Mesodermal cell (in vitro differentiated cells): ENCODE measurements around the gene CCL22.

Experiments used
- H3K27ac ChIP-seq: 2 replicates; pipeline ENCODE4 v1.7.0; 2013; ENCODE audit warnings: mild to moderate bottlenecking, low read depth, low read length, moderate library complexity; ENCODE audit not compliant: severe bottlenecking
- H3K36me3 ChIP-seq: 2 replicates; pipeline ENCODE4 v1.7.1; 2013; ENCODE audit warnings: mild to moderate bottlenecking, low read length, moderate library complexity; ENCODE audit not compliant: control insufficient read depth, insufficient read depth
- H3K4me1 ChIP-seq: one replicate; pipeline ENCODE4 v1.7.1; 2013; ENCODE audit warnings: mild to moderate bottlenecking, low read length; ENCODE audit not compliant: insufficient read depth, control insufficient read depth, poor library complexity, severe bottlenecking
- H3K4me3 ChIP-seq: 2 replicates; pipeline ENCODE4 v1.7.0; 2013; ENCODE audit warnings: low read length, control low read depth, mild to moderate bottlenecking; ENCODE audit not compliant: insufficient read depth, poor library complexity, severe bottlenecking; ENCODE audit errors: extremely low read depth
- H3K9me3 ChIP-seq: 2 replicates; pipeline ENCODE4 v1.7.1; 2013; ENCODE audit warnings: mild to moderate bottlenecking, low read length, moderate library complexity; ENCODE audit not compliant: control insufficient read depth
- WGBS, 2 experiments: methylation state at CpG; one replicate each; pipeline ENCODE4 v1.1.5; 2013; ENCODE audit warnings: missing lambda C conversion rate in 2 of 2; ENCODE audit not compliant: insufficient coverage in 2 of 2; 5-methylcytosine and 5-hydroxymethylcytosine counted together

The CCL22 gene

DNA sequence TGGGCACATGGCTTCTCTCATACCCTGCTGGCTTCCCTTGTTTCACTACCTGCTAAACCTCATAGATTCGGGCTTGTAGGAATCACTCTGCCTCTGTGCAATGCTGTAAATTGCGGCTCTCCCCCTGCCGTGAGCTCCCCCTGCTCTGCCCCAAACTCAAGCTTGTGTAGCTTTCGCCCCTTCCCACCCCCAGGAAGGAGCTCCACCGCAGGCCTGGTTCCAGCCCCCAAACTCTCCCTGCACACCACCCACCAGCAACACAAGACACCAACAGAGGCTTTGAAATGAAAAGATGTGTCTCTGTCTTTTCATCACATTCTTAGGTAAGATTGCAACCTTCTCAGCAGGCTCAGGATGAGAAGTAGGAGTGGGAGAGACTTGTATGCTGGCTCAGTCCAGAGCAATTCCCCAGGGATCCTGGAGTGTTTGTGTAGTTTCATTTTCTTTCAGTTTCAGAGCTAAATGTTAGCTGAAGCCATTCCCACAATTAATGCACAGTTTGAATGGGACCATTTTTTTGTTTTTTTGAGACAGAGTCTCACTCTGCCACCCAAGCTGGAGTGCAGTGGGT, 27.9 kb downstream of the CCL22 start:
- Histone ChIP-seq H3K4me1 (peaks cover 12% of the 10 kb centered on the region), H3K27ac (no peak overlapping the region), H3K9me3 (no peaks in the 10 kb centered on the region), H3K4me3 (no peak overlapping the region), H3K36me3 (no peaks in the 10 kb centered on the region)
- 63 to 84% methylated on average over 1 to 4 of the region's 5 CpGs for WGBS, 2 experiments

DNA sequence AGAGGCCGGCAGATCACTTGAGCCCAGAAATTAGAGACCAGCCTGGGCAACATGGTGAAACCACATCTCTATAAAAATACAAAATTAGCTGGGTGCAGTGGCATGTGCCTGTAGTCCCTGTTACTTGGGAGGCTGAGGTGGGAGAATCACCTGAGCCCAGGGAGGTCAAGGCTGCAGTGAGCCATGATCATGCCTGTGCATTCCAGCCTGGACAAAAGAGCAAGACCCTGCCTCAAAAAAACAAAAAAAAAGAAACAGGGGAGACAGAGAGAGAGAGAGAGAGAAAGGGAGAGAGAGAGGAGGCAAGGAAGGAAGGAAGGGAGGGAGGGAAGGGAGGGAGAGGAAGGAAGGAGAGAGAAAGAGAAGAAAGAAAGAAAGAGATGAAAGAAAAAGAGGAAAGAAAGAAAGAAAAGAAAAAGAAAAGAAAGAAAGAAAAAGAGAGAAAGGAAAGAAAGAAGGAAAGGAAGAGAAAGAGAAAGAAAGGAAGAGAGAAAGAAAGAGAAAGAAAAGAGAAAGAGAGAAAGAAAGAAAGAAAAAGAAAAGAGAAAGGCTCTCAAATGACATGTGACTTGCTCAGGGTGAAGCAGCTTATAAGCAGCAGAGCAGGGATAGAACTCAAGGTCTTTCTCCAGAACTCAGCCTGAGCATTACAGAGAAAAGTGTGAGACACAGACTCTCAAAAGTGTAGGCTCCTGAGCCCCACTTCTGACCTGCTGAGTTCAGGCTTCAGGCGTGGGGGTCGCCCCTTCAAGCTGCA, 29.2 kb downstream of the CCL22 start:
- H3K36me3 ChIP-seq, result no peaks in the 10 kb centered on the region
- no peak overlapping the region for H3K27ac ChIP-seq
- no peaks in the 10 kb centered on the region for H3K9me3 ChIP-seq
- H3K4me3 ChIP-seq, result no peak overlapping the region
- 76 to 79% methylated on average over 3 of the region's 3 CpGs for WGBS, 2 experiments
- peaks cover 12% of the 10 kb centered on the region for H3K4me1 ChIP-seq

DNA sequence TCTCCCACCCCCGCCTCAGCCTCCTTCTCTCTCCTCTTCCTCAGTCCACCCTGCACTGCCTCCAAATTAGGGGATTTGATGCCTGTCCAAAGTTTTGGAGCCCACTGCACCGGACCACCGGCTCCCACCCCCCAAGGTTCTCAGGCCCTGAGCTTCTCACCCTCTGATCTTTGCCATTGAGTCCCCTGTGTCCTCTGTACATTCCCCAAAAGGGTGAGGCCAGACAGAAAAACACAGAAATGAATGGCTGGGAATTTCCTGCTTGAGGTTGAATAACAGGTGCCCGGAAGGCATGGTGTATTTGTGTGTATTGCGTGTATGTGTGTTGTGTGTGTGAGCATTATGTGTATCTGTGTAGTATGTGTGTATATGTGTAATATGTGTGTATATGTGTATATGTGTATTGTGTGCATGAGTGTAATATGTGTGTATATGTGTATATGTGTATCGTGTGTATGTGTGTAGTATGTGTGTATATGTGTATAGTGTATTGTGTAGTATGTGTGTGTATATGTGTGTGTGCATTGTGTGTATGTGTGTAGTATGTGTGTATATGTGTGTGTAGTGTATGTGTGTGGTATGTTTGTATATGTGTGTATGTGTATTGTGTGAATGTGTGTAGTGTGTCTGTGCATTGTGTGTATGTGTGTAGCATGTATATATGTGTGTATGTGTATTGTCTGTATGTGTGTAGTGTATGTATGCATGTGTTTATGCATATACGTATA, 29.9 kb downstream of the CCL22 start:
- Histone ChIP-seq H3K9me3 (no peaks in the 10 kb centered on the region), H3K4me1 (peaks cover 9% of the 10 kb centered on the region)
- WGBS, 2 experiments, result 92 to 93% methylated on average over 4 to 6 of the region's 7 CpGs

DNA sequence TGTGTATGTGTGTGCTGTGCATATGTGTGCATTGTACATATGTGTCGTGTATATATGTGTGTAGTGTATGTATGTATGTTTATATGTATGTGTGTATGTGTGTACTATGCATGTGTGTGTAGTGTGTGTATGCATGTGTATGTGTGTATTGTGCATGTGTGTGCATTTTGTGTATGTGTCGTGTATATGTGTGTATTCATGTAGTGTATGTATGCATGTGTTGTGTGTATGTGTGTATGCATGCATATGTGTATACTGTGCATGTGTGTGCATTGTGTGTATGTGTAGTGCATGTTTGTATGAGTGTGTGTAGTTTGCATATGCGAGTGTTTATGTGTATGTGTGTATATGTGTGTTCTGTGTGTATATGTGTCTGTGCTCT, 30.5 kb downstream of the CCL22 start:
- H3K4me3 ChIP-seq, result no peak overlapping the region
- H3K9me3 ChIP-seq, result no peaks in the 10 kb centered on the region
- no peak overlapping the region for H3K27ac ChIP-seq
- 80 to 81% methylated on average over 3 of the region's 3 CpGs for WGBS, 2 experiments
- no peaks in the 10 kb centered on the region for H3K36me3 ChIP-seq
- H3K4me1 ChIP-seq, result peaks cover 4% of the 10 kb centered on the region

More for the DNA sequence above, 29.9 kb downstream of the CCL22 start:
- H3K4me3 ChIP-seq, result no peak overlapping the region
- H3K27ac ChIP-seq, result no peak overlapping the region
- no peaks in the 10 kb centered on the region for H3K36me3 ChIP-seq

DNA sequence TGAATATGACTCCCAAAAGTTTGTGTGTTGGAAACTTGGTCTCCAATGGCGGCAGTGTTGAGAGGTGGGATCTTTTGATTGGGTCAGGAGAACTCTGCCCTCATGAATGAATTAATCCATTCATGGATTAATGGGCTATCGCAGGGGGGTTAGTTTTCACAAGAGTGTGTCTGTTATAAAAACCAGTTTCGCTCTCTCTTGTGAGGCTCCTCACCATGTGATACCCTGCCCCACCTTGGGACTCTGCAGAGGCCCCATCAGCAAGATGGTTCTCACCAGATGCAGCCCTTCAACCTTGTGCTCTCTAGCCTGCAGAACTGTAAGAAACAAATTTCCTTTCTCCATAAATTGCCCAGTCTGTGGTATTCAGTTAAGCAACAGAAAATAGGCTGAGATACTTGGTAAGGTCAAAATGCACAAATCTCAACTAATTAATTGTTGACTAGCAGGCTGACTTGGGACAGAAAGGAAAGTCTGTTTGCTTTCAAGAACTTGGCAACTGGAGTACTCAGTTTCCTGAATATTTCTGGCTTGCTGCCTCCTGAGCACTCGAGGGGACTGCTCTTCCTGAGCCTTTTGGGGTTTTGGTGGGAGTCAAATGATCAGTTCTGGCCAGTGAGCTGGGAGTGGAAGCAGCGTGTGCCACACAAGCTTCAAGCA, 32.2 kb downstream of the CCL22 start:
- Histone ChIP-seq H3K4me1 (no peaks in the 10 kb centered on the region), H3K4me3 (no peak overlapping the region), H3K9me3 (no peaks in the 10 kb centered on the region), H3K27ac (no peak overlapping the region), H3K36me3 (no peaks in the 10 kb centered on the region)
- 87 to 93% methylated on average over 5 of the region's 5 CpGs for WGBS, 2 experiments

DNA sequence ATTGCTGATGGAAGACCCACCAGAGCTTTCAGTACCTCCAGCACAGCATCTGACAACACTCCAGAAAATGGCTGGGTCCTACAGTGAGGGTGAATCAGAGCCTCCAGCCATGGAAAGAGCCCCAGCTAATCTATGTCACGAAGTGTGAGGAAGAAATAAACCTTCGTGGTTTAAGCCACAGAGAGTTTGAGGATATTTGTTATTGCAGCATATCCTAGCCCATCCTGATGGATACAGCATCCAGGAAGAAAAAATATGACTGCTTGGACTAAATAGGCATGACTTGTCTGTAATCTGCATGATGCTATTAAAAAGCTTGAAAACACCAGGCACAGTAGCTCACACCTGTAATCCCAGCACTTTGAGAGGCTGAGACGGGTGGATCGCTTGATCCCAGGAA, 32.7 kb downstream of the CCL22 start:
- WGBS, 2 experiments, result 75 to 90% methylated on average over 4 of the region's 4 CpGs
- no peaks in the 10 kb centered on the region for H3K9me3 ChIP-seq
- H3K27ac ChIP-seq, result no peak overlapping the region
- H3K36me3 ChIP-seq, result no peaks in the 10 kb centered on the region
- no peak overlapping the region for H3K4me3 ChIP-seq
- H3K4me1 ChIP-seq, result no peaks in the 10 kb centered on the region

DNA sequence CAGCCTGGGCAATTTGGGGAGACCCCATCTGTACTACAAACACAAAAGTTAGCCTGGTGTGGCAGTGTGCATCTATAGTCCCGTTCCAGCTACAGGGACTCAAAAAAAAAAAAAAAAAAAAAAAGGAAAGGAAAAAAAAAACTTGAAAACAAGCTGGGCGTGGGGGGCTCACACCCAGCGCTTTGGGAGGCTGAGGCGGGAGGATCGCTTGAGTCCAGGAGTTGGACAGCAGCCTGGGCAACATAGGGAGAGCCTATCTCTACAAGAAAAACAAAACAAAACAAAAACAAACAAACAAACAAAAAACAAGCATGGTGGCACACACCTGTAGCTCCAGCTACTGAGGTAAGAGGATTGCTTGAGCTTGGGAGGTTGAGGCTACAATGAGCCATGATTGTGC, 33.1 kb downstream of the CCL22 start:
- Histone ChIP-seq H3K4me1 (no peaks in the 10 kb centered on the region), H3K9me3 (no peaks in the 10 kb centered on the region), H3K36me3 (no peaks in the 10 kb centered on the region), H3K27ac (no peak overlapping the region), H3K4me3 (no peak overlapping the region)
- 100% methylated on average over 3 of the region's 5 CpGs; no CpG with 5 or more reads in 1 of the 2 experiments for WGBS, 2 experiments

DNA sequence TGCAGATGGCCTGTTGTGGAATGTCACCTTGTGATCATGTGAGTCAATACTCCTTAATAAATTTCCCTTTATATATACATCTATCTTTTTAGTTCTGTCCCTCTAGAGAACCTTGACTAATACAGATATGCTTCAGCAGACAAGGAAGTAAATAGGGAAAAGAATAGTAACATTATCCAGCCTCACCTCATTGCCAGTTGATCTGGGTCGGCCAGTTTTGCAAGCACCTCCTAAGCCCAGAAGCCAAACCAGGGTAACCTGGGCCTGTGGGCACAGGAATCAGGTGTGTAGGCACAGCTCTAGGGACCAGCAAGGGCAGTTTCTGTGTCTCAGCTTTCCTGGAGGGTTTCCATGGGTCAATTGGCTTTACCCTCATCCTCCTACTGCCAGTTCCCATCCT, 34.1 kb downstream of the CCL22 start:
- H3K4me3 ChIP-seq, result no peak overlapping the region
- H3K9me3 ChIP-seq, result no peaks in the 10 kb centered on the region
- H3K27ac ChIP-seq, result no peak overlapping the region
- H3K4me1 ChIP-seq, result no peaks in the 10 kb centered on the region
- 71 to 78% methylated on average over 1 of the region's 1 CpG for WGBS, 2 experiments
- H3K36me3 ChIP-seq, result no peaks in the 10 kb centered on the region

DNA sequence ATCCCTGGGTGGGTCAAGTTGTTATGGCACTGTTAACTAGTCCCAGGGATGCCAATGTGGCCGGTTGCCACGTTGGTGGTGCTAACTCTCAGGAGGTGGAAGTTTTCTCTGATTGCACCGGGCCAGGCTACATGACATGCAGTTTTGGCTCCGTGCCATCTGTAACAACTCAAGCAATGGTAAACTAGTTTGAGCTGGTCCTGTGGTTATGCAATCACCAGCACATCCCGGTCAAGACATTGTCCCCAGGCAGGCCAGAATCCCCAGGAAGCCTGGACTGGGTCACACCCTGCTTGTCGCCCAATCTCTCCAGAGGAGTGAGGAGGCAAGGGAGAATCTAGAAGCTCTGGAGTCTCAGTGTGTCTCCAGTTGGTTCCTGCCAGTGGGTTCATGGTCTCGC, 35.9 kb downstream of the CCL22 start:
- Histone ChIP-seq H3K9me3 (no peaks in the 10 kb centered on the region), H3K4me3 (no peak overlapping the region), H3K4me1 (no peaks in the 10 kb centered on the region), H3K27ac (no peak overlapping the region), H3K36me3 (no peaks in the 10 kb centered on the region)
- WGBS, 2 experiments, result 88% methylated on average over 6 to 7 of the region's 7 CpGs

DNA sequence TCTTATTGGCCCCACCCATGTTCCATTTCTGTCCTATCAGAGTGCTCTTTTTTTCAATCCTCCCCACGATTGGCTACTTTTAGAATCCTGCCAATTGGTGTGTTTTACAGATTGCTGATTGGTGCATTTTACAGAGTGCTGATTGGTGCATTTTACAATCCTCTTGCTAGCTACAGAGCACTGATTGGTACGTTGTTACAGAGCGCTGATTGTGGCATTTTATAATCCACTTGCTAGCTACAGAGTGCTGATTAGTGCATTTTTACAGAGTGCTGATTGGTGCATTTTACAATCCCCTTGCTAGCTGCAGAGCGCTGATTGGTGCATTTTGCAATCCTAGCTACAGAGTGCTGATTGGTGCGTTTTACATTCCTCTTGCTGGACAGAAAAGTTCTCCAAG, 36.4 kb downstream of the CCL22 start:
- no peaks in the 10 kb centered on the region for H3K9me3 ChIP-seq
- WGBS, 2 experiments, result 89 to 100% methylated on average over 4 of the region's 5 CpGs

More for the DNA sequence above, 36.4 kb downstream of the CCL22 start:
- no peak overlapping the region for H3K27ac ChIP-seq
- no peak overlapping the region for H3K4me3 ChIP-seq
- no peaks in the 10 kb centered on the region for H3K4me1 ChIP-seq
- H3K36me3 ChIP-seq, result no peaks in the 10 kb centered on the region
